ENCODE measurements around the gene TSPAN1. TPM values are rescaled to one million over a fixed set of nuclear protein-coding genes. Genes with fewer than 3 reads are reported as not detected.

Gene TSPAN1
- total RNA-seq, 4 donors from 2014 or later: 1.0 to 11.0 (median 1.7) TPM

DNA sequence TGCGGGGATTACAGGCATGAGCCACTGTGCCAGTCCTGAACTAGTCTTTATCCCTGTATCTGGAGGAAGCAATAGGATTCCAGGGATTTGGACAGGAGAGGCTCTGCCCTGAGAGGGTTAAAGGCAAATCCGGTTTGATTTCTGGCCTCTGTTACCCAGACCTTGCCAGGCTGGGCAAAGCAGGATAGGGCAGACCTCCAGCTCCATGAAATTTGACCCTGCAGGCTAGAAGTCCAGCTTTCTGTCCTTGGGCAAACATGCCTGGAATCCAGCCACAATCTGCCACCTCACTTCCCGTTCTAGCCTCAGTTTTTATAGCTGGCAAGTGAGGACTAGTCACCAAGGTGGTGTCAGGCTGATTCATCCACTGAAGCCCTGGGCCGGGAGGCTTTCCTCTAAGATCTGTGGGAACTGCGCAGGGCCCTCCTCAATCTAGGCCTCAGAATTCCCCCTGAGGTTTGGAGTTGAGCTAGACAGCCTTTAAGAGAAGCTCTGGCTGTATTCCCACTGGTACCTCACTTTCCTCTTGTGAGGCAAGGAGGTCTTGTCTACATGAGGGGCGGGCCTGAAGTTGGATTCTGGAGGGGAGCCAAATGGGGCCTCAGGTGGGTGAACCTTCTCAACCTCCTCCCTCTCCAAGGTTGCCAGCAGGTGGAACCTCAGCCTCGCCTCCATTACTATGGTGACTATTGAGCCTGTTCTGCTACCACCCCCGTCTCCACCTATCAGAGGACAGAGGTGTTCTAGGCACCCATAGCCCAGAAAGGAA lies 8.4 kb downstream of the TSPAN1 start:
- Histone ChIP-seq H3K4me3 (no peak overlapping the region), H3K4me1 (peaks cover 0 to 30% (median 8%) of the 10 kb centered on the region in 3 donors), H3K36me3 (peaks cover 0 to 15% of the 10 kb centered on the region in 2 donors), H3K27me3 (no peaks in the 10 kb centered on the region), H3K27ac (peak overlapping the region; percentile 24 to 78 (median 72)), H3K9me3 (no peaks in the 10 kb centered on the region)
- peak; percentile 61 for ATAC-seq
- TF ChIP-seq EP300 (IDR thresholded peaks at IDR 0.05) (no peak), POLR2AphosphoS5 (IDR thresholded peaks at IDR 0.05) (peak; percentile 78)
- WGBS, 2 donors (ENCODE audit: low coverage in 1 of 2): 0% methylated on average over 1 of the region's 8 CpGs; no CpG with 5 or more reads in 1 of the 2 donors

- peak overlapping the region in 3 of 4 donors; percentile 70 to 78 (median 74) for H3K27ac ChIP-seq
- 68 to 100% methylated on average over 1 to 3 of the region's 12 CpGs for WGBS, 2 donors (ENCODE audit: low coverage in 1 of 2)
- TF ChIP-seq, protein P1, sequence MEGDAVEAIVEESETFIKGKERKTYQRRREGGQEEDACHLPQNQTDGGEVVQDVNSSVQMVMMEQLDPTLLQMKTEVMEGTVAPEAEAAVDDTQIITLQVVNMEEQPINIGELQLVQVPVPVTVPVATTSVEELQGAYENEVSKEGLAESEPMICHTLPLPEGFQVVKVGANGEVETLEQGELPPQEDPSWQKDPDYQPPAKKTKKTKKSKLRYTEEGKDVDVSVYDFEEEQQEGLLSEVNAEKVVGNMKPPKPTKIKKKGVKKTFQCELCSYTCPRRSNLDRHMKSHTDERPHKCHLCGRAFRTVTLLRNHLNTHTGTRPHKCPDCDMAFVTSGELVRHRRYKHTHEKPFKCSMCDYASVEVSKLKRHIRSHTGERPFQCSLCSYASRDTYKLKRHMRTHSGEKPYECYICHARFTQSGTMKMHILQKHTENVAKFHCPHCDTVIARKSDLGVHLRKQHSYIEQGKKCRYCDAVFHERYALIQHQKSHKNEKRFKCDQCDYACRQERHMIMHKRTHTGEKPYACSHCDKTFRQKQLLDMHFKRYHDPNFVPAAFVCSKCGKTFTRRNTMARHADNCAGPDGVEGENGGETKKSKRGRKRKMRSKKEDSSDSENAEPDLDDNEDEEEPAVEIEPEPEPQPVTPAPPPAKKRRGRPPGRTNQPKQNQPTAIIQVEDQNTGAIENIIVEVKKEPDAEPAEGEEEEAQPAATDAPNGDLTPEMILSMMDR (IDR thresholded peaks at IDR 0.05): no peak
- TF ChIP-seq EP300 (IDR thresholded peaks at IDR 0.05): no peak
- no peak for TF ChIP-seq POLR2A (IDR thresholded peaks at IDR 0.05)
- TF ChIP-seq POLR2AphosphoS5 (IDR thresholded peaks at IDR 0.05): no peak
Measured at GRCh38 chr1:46183926-46184557, 9.2 kb downstream of the TSPAN1 start.

DNA sequence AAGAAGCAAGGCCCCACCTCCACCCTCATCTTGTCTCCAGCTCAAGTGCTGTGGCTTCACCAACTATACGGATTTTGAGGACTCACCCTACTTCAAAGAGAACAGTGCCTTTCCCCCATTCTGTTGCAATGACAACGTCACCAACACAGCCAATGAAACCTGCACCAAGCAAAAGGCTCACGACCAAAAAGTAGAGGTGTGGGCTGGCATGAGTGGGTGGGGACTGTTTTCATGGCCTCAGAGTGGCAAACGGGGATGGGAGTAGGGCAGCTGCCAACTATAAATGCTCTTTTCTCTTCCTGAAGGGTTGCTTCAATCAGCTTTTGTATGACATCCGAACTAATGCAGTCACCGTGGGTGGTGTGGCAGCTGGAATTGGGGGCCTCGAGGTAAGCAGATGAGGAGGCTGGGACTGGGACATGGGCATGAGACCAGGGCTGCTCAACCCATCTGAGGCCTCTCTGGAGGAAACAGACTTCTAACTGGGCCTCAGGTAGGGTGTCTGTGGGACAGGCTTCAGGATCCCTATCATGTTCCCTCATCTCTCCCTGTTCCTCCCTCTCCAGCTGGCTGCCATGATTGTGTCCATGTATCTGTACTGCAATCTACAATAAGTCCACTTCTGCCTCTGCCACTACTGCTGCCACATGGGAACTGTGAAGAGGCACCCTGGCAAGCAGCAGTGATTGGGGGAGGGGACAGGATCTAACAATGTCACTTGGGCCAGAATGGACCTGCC lies 10.2 kb downstream of the TSPAN1 start:
- Histone ChIP-seq H3K27me3 (no peaks in the 10 kb centered on the region), H3K4me1 (peaks cover 0 to 26% (median 8%) of the 10 kb centered on the region in 3 donors), H3K9me3 (no peaks in the 10 kb centered on the region), H3K4me3 (no peak overlapping the region), H3K27ac (no peak overlapping the region), H3K36me3 (peaks cover 0 to 33% of the 10 kb centered on the region in 2 donors)
- ATAC-seq: no peak
- no peak for TF ChIP-seq EP300 (IDR thresholded peaks at IDR 0.05)
- TF ChIP-seq POLR2A (IDR thresholded peaks at IDR 0.05): no peak
- no peak for TF ChIP-seq POLR2AphosphoS5 (IDR thresholded peaks at IDR 0.05)
- TF ChIP-seq, protein P1 (IDR thresholded peaks at IDR 0.05): no peak
- 76 to 82% methylated on average over 3 of the region's 7 CpGs for WGBS, 2 donors (ENCODE audit: low coverage in 1 of 2)

More at GRCh38 chr1:46183926-46184557, 9.2 kb downstream of the TSPAN1 start:
- H3K36me3 ChIP-seq: peaks cover 0 to 22% of the 10 kb centered on the region in 2 donors
- no peaks in the 10 kb centered on the region for H3K27me3 ChIP-seq
- ATAC-seq: no peak
- no peak overlapping the region for H3K4me3 ChIP-seq
- H3K4me1 ChIP-seq: peaks cover 0 to 31% (median 8%) of the 10 kb centered on the region in 3 donors
- H3K9me3 ChIP-seq: no peaks in the 10 kb centered on the region

DNA sequence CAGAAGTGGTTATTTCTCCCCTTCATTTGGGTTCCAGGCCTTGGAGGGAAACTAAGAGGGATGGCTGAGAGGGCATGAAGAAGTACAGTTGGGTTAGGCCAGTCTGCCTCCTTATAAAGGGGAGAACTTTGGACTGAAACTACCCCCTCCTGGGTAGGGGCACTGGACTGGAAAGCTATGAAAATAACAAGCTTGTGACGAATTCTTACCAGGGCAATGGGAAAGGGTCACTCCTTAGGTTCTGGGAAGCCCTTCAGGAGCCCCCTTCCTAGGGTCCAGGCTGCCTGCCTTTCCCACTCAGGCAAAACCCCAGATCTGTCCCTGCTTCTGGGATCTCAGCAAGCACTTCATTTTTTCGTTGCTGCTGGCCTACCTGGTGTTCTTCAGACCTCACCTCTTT lies 11.2 kb downstream of the TSPAN1 start:
- WGBS, 2 donors (ENCODE audit: low coverage in 1 of 2): 77 to 86% methylated on average over 2 of the region's 2 CpGs
- no peak for ATAC-seq
- no peak overlapping the region for H3K27ac ChIP-seq

More for the DNA sequence above, 11.2 kb downstream of the TSPAN1 start:
- Histone ChIP-seq H3K27me3 (no peaks in the 10 kb centered on the region), H3K9me3 (no peaks in the 10 kb centered on the region), H3K36me3 (peaks cover 0 to 43% of the 10 kb centered on the region in 2 donors), H3K4me1 (peaks cover 0 to 26% (median 8%) of the 10 kb centered on the region in 3 donors), H3K4me3 (no peak overlapping the region)
- TF ChIP-seq POLR2AphosphoS5 (IDR thresholded peaks at IDR 0.05) (no peak), EP300 (IDR thresholded peaks at IDR 0.05) (no peak), POLR2A (IDR thresholded peaks at IDR 0.05) (no peak)
- TF ChIP-seq, protein P1 (IDR thresholded peaks at IDR 0.05): no peak

Measured in gastroesophageal sphincter (tissue), 4 donors.